HepG2 (cell line): Measurements from ENCODE around the gene FIS1. TPM values are rescaled to one million over a fixed set of nuclear protein-coding genes. Genes with fewer than 3 reads are reported as not detected.

Source experiments
- AHR ChIP-seq: IDR thresholded peaks from 2 replicates; pipeline ENCODE4 v1.6.1; 2018; ENCODE audit warnings: missing genetic modification reagents, missing compliant biosample characterization
- ARID4A ChIP-seq: sonication (generic); formaldehyde crosslinking; IDR thresholded peaks from 2 replicates; pipeline ENCODE4 v1.5.0; 2020; ENCODE audit warnings: mild to moderate bottlenecking, missing genetic modification reagents, borderline replicate concordance
- ASH2L ChIP-seq: fragments of 300-600, 200-600 bp; sonication (generic); IDR thresholded peaks from 2 replicates; pipeline ENCODE4 v1.7.0; 2017; ENCODE audit warnings: low read depth, mild to moderate bottlenecking, moderate library complexity, mixed read lengths, low read length; ENCODE audit not compliant: insufficient read length
- FOXA3 ChIP-seq: IDR thresholded peaks from 2 replicates; pipeline ENCODE4 v1.6.1; 2016; ENCODE audit warnings: missing genetic modification reagents, missing compliant biosample characterization
- HES4 ChIP-seq: sonication (generic); formaldehyde crosslinking; IDR thresholded peaks from 2 replicates; pipeline ENCODE4 v1.9.0; 2021; ENCODE audit warnings: mild to moderate bottlenecking, missing genetic modification reagents, borderline replicate concordance
- HNF1A ChIP-seq, 2 experiments: sonication (generic) in 1 of 2; formaldehyde crosslinking in 1 of 2; IDR thresholded peaks; 2 replicates each; pipeline versions ENCODE4 v1.4.0 to v1.6.1; 2016 to 2020; ENCODE audit warnings: borderline replicate concordance in 1 of 2, low read depth in 1 of 2, mild to moderate bottlenecking in 1 of 2, missing genetic modification reagents in 1 of 2
- PBX2 ChIP-seq: IDR thresholded peaks from 2 replicates; pipeline ENCODE4 v1.6.1; 2016; ENCODE audit warnings: control low read depth
- PHF20 ChIP-seq: sonication (generic); formaldehyde crosslinking; IDR thresholded peaks from 2 replicates; pipeline ENCODE4 v1.5.0; 2020; ENCODE audit warnings: mild to moderate bottlenecking, missing genetic modification reagents
- PRPF4 ChIP-seq: fragments of 200-400 bp; formaldehyde crosslinking; IDR thresholded peaks from 2 replicates; pipeline ENCODE4 v1.6.1; 2016; ENCODE audit warnings: low read length, low read depth; ENCODE audit not compliant: poor library complexity, severe bottlenecking
- SRY ChIP-seq: sonication (generic); formaldehyde crosslinking; IDR thresholded peaks from 2 replicates; pipeline ENCODE4 v1.8.0; 2022; ENCODE audit warnings: mild to moderate bottlenecking, missing genetic modification reagents
- XRCC5 ChIP-seq: fragments of 200-400 bp; formaldehyde crosslinking; optimal IDR thresholded peaks from 2 replicates; pipeline ENCODE3; 2017; ENCODE audit warnings: mild to moderate bottlenecking, low read length
- ZKSCAN5 ChIP-seq: sonication (generic); formaldehyde crosslinking; IDR thresholded peaks from 2 replicates; pipeline ENCODE4 v1.5.1; 2020; ENCODE audit warnings: mild to moderate bottlenecking, missing genetic modification reagents
- ZNF468 ChIP-seq: sonication (generic); formaldehyde crosslinking; IDR thresholded peaks from 2 replicates; pipeline ENCODE4 v1.8.0; 2022; ENCODE audit warnings: mild to moderate bottlenecking, moderate library complexity, missing genetic modification reagents
- polyA plus RNA-seq, 8 experiments: library from polyadenylated mRNA; depleted of rRNA in 3 of 8; stranded (reverse) in 7 of 8; unstranded in 1 of 8; fragments of >200 nt; fragmentation: Illumina TruSeq in 4 of 8; extraction: Trizol in 4 of 8; gene quantifications; 2 replicates each; pipeline versions ENCODE4 v1.2.1 to v1.2.3, GENCODE V29; 2011 to 2016; ENCODE audit warnings: low read depth in 4 of 8, missing spikeins in 1 of 8, mixed read lengths in 1 of 8; ENCODE audit not compliant: insufficient read depth in 1 of 8
- total RNA-seq, 5 experiments: library from RNA; depleted of rRNA; stranded (reverse); fragments of >200 nt; fragmentation: Illumina TruSeq; extraction: Trizol; gene quantifications; 2 replicates each; pipeline ENCODE4 v1.2.3, GENCODE V29; 2016; ENCODE audit warnings: low read depth in 1 of 5

FIS1 gene
- total and polyA plus RNA-seq, 2 of the 13 experiments (the other 11 are each of a cell fraction or from before 2014, with no cell fraction given), result 97.5 to 101 TPM

- no peak for TF ChIP-seq AHR (CRISPR knock-in tag)
- peak; percentile 33 for TF ChIP-seq ASH2L
- TF ChIP-seq ARID4A (CRISPR knock-in tag), result peak; percentile 83; the same call in 1 of the 2 replicates
- TF ChIP-seq FOXA3 (CRISPR knock-in tag), result no peak
- 0 out of 2 replicates have a peak, but pooled peaks have one; percentile 3 for TF ChIP-seq ZKSCAN5 (CRISPR knock-in tag)
- peak; percentile 16 for TF ChIP-seq PRPF4
- no peak for TF ChIP-seq HES4 (CRISPR knock-in tag)
- TF ChIP-seq PHF20 (CRISPR knock-in tag), result 0 out of 2 replicates have a peak, but pooled peaks have one; percentile 8
- no peak for TF ChIP-seq PBX2 (CRISPR knock-in tag)
- TF ChIP-seq HNF1A (IDR thresholded peaks at IDR 0.05; ENCODE audit: low read depth), result no peak
- TF ChIP-seq HNF1A (CRISPR knock-in tag; IDR thresholded peaks at IDR 0.05; ENCODE audit: borderline replicate concordance), result 0 out of 2 replicates have a peak, but pooled peaks have one; percentile 5
- 0 out of 2 replicates have a peak, but pooled peaks have one; percentile 12 for TF ChIP-seq ZNF468 (CRISPR knock-in tag)
- no peak for TF ChIP-seq XRCC5
- TF ChIP-seq SRY (CRISPR knock-in tag), result 0 out of 2 replicates have a peak, but pooled peaks have one; percentile 4
Measured at GRCh38 chr7:101217388-101218235, 27.3 kb downstream of the FIS1 start, which contains the start of the genes PLOD3 and ZNHIT1 (continued).
